ENCODE measurements around the gene TNFRSF17.

TNFRSF17 gene

DNA sequence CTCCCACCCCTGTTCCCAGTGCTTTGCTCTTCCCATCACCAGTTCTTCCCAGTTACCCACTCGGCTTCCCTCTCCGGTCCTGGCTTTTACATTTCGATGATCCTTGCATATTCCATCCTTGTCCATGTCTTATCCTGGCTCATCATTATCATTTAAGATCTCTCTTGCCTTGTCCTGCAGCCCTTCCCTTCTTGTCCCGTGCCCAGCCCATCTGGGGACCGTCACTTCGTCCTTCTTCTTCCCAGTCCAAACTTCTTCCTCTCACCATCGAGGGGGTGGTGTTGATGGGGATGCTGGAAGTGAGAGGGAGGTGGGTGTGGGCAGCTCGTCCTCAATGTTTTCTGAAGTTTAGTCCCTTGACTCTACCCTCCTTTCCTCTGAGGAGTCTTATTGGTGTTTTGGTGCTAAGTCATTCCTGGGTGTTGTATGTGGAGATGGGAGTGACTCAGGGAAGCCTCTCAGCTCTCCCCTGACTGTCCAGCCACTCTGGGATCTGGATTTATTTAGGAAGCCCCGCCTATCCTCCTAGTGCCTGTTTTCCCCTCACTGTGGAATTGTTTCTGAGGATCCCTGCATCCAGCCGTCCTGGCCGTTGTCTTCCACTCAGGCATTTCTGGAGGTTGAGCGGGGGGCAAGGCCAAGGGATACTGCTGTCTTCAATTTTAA is 12.5 kb downstream of the TNFRSF17 start:
- DNase-seq (ENCODE audit: extremely low read depth, insufficient read length): no peak
- peak overlapping the region; percentile 79 for H3K4me3 ChIP-seq (replicated peaks; ENCODE audit: low read depth, low read length)
- TF ChIP-seq, protein P1, sequence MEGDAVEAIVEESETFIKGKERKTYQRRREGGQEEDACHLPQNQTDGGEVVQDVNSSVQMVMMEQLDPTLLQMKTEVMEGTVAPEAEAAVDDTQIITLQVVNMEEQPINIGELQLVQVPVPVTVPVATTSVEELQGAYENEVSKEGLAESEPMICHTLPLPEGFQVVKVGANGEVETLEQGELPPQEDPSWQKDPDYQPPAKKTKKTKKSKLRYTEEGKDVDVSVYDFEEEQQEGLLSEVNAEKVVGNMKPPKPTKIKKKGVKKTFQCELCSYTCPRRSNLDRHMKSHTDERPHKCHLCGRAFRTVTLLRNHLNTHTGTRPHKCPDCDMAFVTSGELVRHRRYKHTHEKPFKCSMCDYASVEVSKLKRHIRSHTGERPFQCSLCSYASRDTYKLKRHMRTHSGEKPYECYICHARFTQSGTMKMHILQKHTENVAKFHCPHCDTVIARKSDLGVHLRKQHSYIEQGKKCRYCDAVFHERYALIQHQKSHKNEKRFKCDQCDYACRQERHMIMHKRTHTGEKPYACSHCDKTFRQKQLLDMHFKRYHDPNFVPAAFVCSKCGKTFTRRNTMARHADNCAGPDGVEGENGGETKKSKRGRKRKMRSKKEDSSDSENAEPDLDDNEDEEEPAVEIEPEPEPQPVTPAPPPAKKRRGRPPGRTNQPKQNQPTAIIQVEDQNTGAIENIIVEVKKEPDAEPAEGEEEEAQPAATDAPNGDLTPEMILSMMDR (IDR thresholded peaks at IDR 0.05; ENCODE audit: insufficient read depth, low read length, poor library complexity, severe bottlenecking): no peak
- peaks cover 2% of the 10 kb centered on the region for H3K36me3 ChIP-seq (ENCODE audit: control insufficient read depth, insufficient read depth, low read length)
- H3K27me3 ChIP-seq (replicated peaks; ENCODE audit: control insufficient read depth, insufficient read depth, low read length): no peaks in the 10 kb centered on the region

DNA sequence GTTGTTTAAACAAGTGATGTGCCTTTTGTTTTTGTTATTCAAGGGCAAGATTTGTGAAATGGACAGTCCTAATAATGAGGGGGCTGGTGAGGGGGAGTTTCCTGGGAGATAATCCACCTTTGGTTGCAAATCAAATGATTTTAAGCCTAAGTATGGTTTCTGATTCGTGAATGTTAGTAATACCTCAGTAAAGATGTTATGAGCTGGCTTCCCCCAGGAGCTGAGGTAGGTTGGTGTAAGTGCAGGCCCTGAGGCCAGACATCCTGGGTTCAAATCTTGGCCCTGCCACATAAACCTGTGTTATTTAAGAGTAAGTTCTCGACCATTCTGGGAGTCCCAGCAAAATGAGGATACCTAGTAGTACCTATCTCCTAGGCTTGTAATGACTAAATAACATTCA is 13.1 kb downstream of the TNFRSF17 start:
- TF ChIP-seq, protein P1 (IDR thresholded peaks at IDR 0.05; ENCODE audit: insufficient read depth, low read length, poor library complexity, severe bottlenecking): no peak
- no peak for DNase-seq (ENCODE audit: extremely low read depth, insufficient read length)
- Histone ChIP-seq H3K4me3 (replicated peaks; ENCODE audit: low read depth, low read length) (peak overlapping the region; percentile 79), H3K27me3 (replicated peaks; ENCODE audit: control insufficient read depth, insufficient read depth, low read length) (no peaks in the 10 kb centered on the region), H3K36me3 (ENCODE audit: control insufficient read depth, insufficient read depth, low read length) (peaks cover 2% of the 10 kb centered on the region)

DNA sequence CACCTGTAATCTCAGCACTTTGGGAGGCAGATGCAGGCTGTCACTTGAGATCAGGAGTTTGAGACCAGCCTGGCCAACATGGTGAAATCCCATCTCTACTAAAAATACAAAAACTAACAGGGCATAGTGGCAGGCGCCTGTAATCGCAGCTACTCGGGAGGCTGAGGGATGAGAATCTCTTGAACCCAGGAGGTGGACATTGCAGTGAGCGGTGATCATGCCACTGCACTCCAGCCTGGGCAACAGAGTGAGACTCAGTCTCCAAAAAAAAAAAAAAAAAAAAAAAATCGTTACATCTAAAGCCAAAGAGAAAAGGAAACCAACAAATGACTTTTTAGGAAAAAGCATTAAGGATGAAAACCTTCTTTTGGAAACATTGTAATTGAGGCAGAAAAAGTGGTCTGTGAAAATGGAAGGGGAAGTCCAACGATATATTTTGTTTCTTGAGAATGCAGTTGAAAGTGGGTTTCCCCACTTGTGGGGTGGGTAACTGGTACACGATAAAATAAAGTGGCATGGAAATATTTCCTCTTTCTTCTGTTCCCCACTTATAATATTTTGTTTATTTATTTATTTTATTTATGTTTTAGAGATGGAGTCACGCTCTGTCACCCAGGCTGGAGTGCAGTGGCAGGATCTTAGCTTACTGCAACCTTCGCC is 14.1 kb downstream of the TNFRSF17 start:
- Histone ChIP-seq H3K4me3 (replicated peaks; ENCODE audit: low read depth, low read length) (peak overlapping the region; percentile 79), H3K27me3 (replicated peaks; ENCODE audit: control insufficient read depth, insufficient read depth, low read length) (no peaks in the 10 kb centered on the region), H3K36me3 (ENCODE audit: control insufficient read depth, insufficient read depth, low read length) (no peaks in the 10 kb centered on the region)
- TF ChIP-seq, protein P1 (IDR thresholded peaks at IDR 0.05; ENCODE audit: insufficient read depth, low read length, poor library complexity, severe bottlenecking): no peak
- no peak for DNase-seq (ENCODE audit: extremely low read depth, insufficient read length)

DNA sequence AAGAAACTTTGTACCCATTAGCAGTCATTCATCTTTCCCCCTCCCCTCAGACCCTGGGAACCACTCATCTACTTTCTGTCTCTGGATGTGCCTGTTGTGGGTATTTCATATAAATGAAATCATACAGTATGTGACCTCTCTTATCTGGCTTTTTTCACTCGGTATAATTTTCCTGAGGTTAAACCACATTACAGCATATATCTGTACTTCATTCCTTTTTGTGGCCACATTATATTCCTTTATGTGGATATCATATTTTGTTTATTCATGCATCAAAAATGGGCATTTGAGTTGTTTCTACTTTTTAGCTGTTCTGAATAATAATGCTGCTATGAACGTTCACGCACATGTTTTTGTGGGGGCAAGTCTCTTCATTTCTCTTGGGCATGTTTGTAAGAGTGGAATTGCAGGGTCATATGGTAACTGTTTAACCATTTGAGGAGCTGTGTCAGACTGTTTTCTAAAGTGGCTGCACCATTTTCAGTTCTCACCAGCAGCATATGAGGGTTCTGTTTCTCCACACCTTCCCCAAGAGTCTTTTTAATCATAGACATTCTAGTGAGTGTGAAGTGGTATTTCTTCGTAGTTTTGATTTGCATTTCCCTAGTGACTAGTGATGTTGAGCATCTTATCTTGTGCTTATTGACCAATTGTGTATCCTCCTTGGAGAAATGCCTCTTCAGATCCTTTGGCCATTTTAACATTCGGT is 15.3 kb downstream of the TNFRSF17 start:
- peak overlapping the region; percentile 23 for H3K4me3 ChIP-seq (replicated peaks; ENCODE audit: low read depth, low read length)
- no peaks in the 10 kb centered on the region for H3K27me3 ChIP-seq (replicated peaks; ENCODE audit: control insufficient read depth, insufficient read depth, low read length)
- TF ChIP-seq, protein P1 (IDR thresholded peaks at IDR 0.05; ENCODE audit: insufficient read depth, low read length, poor library complexity, severe bottlenecking): no peak
- peak; percentile 32 for DNase-seq (ENCODE audit: extremely low read depth, insufficient read length)
- no peaks in the 10 kb centered on the region for H3K36me3 ChIP-seq (ENCODE audit: control insufficient read depth, insufficient read depth, low read length)

DNA sequence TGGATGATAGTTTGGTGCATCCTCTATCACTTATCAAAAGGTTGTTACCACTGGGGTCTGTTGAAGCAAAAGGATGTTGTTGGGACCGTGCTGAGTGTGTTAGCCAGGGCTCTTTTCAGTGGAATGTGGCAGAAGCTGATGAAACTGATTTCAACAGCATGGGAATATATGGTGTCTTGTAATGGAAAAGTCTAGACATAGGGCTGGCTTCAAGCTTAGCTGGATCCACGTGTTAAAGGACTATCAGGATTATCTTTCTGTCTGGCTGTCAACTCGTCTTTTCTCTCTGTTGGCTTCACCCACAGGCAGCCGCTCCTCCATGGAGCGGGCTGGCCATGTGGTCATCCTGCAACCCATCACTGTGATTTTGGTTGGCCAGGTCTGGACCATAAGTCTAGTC is 20.2 kb downstream of the TNFRSF17 start:
- no peak overlapping the region for H3K4me3 ChIP-seq (replicated peaks; ENCODE audit: low read depth, low read length)
- DNase-seq (ENCODE audit: extremely low read depth, insufficient read length): no peak
- H3K27me3 ChIP-seq (replicated peaks; ENCODE audit: control insufficient read depth, insufficient read depth, low read length): no peaks in the 10 kb centered on the region
- H3K36me3 ChIP-seq (ENCODE audit: control insufficient read depth, insufficient read depth, low read length): peaks cover 6% of the 10 kb centered on the region
- TF ChIP-seq, protein P1 (IDR thresholded peaks at IDR 0.05; ENCODE audit: insufficient read depth, low read length, poor library complexity, severe bottlenecking): no peak
